Coronary artery (tissue), 2 donors: ENCODE measurements around the gene ZNF618.

Experiments
- DNase-seq: peaks from one replicate; pipeline ENCODE4 v3.0.0-alpha.2; 2017; ENCODE audit warnings: low spot score
- H3K27ac ChIP-seq, 2 donors: fragments of 200-600 bp; sonication (generic); one replicate each; pipeline ENCODE4 v1.5.1; 2016 to 2019
- H3K4me3 ChIP-seq: fragments of 200-600 bp; sonication (generic); 2 replicates; pipeline ENCODE4 v1.5.1; 2016; ENCODE audit warnings: mild to moderate bottlenecking, moderate library complexity
- CTCF ChIP-seq: fragments of 200-600 bp; sonication (generic); IDR thresholded peaks from one replicate; pipeline ENCODE4 v1.5.1; 2019; ENCODE audit warnings: antibody characterized with exemption

Gene ZNF618

GRCh38 chr9:113966394-113966793 is 90.3 kb downstream of the ZNF618 start:
- H3K27ac ChIP-seq, result no peak overlapping the region

GRCh38 chr9:113967380-113967779 is 91.3 kb downstream of the ZNF618 start:
- no peak overlapping the region for H3K4me3 ChIP-seq
- no peak overlapping the region for H3K27ac ChIP-seq
- no peak for DNase-seq
- no peak for TF ChIP-seq CTCF

More at GRCh38 chr9:113966394-113966793, 90.3 kb downstream of the ZNF618 start:
- H3K4me3 ChIP-seq, result no peak overlapping the region
- no peak for TF ChIP-seq CTCF
- no peak for DNase-seq

DNA sequence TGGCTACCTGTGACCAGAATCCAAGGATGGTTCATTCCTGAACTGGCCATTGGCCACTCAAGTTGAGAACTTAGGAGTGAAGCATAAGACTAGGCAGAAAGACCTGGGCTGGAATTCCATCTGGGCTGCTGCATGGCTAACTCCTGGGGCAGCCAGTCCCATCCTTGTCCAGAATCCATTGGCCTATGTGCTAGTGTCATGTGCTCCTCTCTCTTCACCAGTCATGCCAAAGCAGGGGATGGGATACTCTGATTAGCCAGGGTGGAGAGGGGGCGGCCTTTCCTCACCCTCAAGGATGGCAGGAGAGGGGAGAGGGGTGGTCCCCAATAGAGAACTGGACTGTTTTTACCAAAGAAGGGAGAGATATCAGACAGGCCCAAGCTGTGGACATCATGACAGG is 93.2 kb downstream of the ZNF618 start:
- no peak for DNase-seq
- H3K4me3 ChIP-seq, result no peak overlapping the region
- H3K27ac ChIP-seq, result no peak overlapping the region
- TF ChIP-seq CTCF, result no peak

DNA sequence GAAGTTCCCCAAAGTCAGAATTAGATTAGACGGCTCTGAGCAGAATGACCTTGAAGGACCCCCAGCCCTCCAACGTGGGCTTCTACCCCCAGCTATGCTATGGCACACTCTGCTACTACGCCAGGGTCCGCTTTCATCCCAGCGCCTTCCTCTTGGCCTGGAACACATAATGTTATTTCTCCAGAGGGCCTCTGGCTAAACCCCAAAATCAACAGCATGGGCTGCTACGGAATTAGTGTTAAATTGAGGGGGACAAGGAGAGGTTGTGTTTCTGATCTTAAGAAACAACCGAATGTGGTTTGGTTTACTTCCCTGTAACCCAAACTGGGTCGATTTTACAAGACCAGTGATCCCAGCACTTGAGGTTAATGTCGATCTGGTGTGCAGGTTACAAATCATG is 97.1 kb downstream of the ZNF618 start:
- DNase-seq, result no peak
- no peak overlapping the region for H3K4me3 ChIP-seq
- H3K27ac ChIP-seq, result peak overlapping the region in 1 of 2 donors; percentile 54
- no peak for TF ChIP-seq CTCF

GRCh38 chr9:113973963-113974413 is 97.9 kb downstream of the ZNF618 start:
- Histone ChIP-seq H3K4me3 (no peak overlapping the region), H3K27ac (peak overlapping the region in 1 of 2 donors; percentile 54)
- DNase-seq, result no peak
- no peak for TF ChIP-seq CTCF

DNA sequence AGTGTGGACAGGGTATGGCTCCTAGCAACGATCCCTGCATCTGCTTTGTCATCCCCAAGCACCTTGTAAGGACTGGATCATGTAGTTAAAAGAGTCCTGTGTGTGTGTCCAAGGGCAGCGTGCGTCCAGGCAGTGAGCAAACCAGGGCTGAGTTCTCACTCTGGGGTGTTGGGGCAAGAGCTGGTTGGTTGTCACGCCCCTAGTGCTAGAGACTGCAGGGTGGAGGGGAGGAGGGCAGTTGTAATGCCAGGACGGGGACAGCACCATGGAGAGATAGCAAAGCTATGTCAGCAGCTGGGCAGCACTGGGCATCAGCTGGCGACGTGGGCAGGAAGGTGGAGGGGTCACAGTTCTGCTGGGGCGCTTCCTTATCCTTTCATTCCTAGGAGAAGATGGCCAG is 100.8 kb downstream of the ZNF618 start:
- TF ChIP-seq CTCF, result no peak
- no peak overlapping the region for H3K4me3 ChIP-seq
- no peak overlapping the region for H3K27ac ChIP-seq
- DNase-seq, result no peak

DNA sequence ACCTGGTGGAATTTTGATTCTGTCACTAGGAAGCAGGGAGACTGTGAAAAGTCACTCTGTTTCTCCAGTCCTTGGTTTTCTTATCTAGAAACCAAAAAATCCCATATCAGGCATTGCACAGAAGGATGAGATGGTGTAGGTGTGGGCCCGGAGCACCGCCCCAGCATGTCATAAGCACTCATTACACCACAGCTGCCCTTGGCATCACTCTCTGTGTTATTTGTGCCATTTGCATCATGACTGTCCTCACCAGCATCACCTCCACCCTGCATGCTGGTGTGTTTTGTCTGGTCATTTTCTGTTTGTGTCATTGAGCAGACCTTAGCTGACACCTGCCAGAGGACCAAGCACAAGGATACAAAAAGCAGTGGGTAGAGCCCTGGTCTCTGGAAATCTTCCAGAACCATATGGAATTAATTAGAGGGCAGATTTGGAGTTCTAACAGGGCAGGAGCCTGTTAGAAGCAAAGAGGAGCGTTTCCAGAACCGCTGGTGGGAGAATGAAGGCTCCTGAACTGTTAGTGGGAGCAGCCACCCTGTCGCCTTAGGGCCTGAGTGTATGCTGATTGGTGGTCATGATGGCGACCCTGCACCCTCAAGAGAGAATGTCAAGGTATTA is 102.7 kb downstream of the ZNF618 start:
- Histone ChIP-seq H3K27ac (no peak overlapping the region), H3K4me3 (no peak overlapping the region)
- no peak for DNase-seq
- TF ChIP-seq CTCF, result no peak
